NCI-H1694 treated with DMSO at 0.1 percent for 48 hours (cell line): ENCODE results near the gene CACNA1E.
"Not testable (repeated sequence)": the region's sequence is repeated elsewhere in the genome, so short reads cannot be mapped to it uniquely, and the experiment has no call there.

Experiments
- DNase-seq: peaks from one replicate; lab custom pipeline; 2025; lab: John Stamatoyannopoulos, UW

CACNA1E gene

DNA sequence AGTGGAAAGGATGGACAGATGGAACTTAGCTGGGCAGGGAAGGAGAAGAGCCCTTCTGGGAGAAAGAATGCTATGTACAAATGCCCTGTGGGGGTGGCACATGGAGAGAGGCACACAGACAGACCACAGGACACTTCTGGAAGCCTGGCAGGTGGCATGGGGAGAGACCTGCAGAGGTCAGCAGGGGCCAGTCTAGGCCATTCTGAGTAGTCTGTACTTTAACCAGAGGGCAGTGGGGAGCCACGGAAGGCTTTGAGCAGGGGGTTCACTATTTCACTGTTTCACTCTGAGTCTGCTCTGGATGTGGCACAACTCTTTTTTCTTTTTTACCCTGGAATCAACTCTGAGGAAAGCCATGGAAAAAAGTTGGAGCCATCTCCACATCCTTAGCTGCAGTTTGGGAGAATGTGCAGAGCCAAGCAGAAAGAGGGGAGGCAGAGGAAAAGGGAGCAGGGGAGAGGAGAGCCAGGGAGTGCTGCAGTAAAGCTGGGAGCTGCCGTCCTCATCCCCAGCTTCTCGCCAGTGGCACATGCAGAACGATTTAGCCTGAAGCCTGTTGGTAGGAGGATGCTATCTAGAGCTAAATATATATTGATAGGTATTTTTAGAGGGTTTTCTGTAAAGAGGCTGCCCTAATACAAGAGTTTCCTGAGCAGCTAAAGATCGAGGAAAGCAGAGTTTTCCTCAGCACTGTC is 34.0 kb downstream of the CACNA1E start:
- no peak for DNase-seq

DNA sequence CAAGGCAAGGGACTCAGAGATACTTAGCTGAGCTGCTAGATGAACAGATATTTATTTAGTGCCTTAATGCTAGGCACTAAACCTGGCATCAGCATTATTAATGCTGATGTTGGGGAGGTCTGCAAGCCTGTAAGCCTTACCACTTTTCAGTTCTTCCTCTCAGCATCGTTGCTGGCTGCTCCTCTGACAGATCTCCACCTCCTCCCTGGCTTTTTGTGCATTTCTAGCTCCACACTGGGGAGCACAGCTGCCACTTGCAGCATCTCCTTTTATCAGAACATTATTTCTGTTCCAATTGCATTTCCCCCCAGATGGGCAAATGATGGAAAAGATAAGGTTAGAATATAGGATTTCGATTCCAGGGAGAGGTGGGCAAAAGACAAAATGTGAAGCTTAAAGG is 34.8 kb downstream of the CACNA1E start:
- DNase-seq = no peak

DNA sequence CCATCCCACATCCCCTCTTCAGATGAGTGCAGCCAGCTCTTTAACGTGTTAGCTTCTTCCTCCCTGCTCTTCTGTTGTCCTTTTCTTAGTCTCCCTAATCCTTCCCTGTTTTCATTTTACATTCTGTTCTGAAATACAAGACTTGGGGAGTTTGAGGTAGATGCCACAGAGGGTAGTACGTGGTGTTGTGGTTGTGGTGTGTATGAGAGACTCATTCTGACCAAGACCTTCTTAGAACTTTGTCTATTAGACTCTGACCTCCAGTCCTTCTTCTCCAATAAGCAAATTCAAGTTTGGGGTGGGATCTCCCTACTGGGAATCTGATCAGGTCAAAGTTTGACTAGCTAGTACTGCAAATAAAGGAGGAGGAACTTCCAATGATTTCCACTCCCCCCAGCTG is 39.5 kb downstream of the CACNA1E start:
- no peak for DNase-seq

DNA sequence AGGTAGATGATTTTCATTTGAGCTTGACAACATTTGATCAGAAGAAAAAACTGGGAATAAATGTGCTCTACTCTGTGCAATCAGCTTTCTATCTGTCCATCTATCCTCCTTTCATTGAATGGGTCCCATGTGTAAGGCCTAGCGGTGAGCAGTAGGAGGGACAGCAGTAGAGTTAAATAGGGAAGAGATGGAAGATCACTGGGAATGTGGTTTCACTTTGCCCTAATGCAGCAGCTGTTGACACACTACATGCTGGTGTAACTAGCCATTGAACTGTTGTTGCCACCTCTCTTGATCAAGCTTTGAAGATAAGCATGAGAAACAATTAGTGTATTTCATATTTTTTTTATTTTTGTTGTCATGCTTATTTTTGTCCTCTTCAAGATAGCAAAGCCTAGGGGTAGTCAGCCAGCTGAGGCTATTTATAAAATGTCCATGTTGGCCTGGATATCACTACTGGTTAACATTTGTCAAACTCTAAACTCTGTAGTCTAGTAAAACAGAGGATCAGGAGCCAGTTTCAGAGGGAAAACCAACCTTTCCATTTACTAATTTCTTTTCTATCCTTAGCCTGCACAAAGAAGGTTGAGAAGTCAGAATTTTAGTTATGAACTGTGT is 41.9 kb downstream of the CACNA1E start:
- DNase-seq = no peak

DNA sequence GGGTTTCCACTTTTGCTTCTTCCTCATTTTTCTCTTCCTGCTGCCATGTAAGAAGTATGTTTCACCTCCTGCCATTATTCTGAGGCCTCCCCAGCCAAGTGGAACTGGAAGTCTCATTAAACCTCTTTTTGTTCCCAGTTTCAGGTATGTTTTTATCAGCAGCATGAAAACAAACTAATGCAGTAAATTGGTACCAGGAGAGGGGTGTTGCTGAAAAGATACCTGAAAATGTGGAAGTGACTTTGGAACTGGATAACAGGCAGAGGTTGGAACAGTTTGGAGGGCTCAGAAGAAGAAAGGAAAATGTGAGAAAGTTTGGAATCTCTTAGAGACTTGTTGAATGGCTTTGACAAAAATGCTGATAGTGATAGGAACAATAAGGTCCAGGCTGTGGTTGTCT is 44.9 kb downstream of the CACNA1E start:
- not testable (repeated sequence) for DNase-seq

DNA sequence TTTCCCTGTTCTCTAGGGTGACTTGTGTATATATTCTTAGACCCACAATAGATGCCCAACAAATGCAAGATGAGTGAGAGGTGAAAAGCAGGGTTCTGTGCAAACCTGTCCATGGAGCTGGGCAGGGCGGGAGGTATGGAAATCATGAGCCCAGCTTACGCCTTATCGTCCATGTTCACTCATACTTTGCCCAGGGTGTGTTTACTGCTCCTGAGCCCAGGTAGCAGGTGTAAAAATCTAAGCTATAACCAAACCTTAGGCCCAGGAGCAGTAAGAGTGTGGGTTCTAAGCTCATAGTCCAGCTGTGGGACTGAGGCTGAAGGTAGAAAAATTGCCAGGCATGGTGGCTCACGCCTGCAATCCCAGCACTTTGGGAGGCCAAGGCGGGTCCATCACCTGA is 48.1 kb downstream of the CACNA1E start:
- no peak for DNase-seq

DNA sequence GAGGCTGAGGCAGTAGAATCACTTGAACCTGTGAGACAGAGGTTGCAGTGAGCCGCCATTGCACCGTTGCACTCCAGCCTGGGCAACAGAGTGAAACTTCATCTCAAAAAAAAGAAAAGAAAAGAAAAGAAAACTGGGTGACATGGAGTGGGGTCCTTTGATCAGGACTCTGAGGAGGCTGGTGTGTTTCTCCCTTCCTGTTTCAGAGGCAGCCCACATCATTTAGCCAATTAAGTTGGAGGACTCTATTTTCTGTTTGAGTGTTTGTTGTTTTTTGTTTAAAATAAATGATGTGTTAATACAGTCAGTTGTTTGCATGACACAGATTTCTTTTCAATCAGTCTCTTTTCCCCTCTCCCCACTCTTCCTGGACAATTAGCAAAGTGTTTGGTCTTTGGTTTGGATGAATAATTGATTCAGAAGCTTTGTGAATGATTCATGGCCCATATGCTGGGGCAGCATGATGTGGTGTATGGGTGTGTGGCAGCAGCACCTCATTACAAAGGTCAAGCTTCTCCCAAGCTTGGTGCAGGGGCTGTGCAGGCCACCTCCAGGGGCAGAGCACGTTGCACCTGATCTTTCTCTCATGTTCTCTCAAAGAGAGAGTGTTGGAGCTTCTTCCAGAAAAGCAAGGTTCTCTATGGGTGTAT is 48.8 kb downstream of the CACNA1E start:
- no peak for DNase-seq

DNA sequence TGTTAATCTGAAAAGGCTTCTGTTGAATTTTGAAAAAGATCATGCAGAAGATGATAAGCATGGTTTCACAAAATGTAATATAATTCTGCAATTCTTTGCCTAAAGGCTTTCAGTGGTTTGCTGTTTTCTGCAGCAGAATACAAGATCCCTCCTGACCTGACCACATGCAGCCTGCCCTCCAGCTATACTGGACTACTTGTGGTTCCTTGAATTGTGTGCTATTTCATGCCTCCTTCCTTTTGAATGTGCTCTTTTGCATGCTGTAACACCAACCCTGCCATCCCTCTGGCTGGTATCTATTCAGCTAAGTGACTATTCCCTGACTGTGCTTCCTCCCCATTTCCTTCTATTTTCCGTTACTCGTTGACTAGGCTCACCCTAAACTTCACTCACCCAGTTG is 55.5 kb downstream of the CACNA1E start:
- no peak for DNase-seq

DNA sequence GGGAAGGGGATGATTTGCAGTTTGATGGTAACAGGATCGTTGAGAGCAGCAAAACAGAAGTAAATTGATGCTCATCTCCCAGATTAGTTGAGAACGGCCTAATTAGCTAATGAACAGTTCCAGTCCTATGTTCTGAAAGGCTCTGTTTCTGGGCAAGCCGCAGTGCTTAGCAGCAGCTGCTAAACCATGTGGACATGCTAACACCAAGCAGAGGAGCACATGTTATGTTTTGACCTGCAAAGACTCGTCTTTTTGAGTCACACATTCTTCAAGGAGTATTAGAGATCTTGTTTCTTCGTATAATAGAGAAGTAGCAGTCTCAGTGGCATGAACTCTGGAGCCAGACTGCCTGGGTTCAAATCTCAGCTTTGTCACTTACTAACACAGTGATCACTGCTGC is 58.1 kb downstream of the CACNA1E start:
- DNase-seq = no peak

DNA sequence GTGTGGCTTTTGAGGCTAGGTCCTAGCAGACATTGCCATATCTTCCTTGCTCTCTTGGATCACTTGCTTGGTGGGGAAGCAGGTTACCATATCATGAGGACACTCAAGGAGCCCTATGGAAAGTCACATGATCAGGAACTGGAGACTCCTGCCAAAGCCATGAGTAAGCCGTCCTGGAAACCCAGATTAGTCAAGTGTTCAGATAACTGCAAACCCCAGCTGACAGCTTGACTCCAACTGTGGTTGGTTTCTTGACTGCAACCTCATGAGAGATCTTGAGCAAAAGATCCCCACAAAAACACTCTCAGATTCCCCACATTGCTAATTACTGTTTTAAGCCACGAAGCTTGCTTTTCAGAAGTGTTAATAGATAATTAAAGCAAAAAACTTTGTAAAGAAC is 58.6 kb downstream of the CACNA1E start:
- DNase-seq = no peak

DNA sequence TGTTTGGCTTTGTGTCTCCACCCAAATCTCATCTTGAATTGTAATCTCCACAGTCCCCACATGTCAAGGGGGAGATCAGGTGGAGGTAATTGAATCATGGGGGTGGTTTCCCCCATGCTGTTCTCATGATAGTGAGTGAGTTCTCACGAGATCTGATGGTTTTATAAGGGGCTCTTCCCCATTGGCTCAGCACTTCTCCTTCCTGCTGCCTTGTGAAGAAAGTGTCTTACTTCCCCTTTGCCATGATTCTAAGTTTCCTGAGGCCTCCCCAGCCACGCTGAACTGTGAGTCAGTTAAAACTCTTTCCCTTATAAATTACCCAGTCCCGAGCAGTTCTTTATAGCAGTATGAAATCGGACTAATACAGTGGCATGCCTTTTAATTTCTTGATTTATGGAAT is 59.1 kb downstream of the CACNA1E start:
- not testable (repeated sequence) for DNase-seq

DNA sequence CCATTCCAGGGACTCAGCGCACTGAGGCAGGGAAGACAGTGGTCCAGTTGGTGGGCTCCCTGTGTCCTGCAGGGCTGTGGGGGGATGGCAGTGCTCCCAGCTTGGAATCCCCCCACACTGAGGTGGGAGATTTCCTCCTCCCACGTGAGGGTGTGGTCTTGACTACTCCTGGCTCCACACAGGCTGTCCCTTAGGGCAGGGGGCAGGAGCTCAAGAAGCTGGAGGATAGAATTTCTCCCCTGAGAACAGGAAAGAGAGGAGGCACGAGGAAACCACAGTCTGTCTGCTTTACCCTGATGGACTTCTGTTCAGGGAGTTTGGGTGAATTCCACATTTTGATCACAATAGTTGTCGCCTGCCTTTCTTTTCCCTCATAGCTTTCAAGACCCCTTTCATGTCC is 62.1 kb downstream of the CACNA1E start:
- no peak for DNase-seq

DNA sequence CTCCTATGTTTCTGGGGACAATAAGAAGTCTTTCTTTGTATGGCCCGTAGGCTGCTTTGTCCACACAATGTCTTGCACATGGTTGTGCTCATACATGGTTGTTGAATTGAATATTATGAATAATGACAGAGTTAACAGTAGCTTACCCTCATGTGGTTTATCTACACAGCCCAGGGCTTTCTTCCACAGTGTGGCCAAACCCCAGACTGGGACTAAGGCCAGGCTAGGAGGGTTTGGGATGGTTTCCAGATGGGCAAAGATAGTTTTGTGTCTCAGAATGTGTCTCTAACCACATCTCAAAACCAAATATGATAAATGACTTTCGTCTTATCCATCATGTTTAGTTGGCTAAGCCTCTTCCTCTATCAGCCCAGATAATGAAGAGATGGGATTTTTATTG is 65.2 kb downstream of the CACNA1E start:
- DNase-seq = no peak

DNA sequence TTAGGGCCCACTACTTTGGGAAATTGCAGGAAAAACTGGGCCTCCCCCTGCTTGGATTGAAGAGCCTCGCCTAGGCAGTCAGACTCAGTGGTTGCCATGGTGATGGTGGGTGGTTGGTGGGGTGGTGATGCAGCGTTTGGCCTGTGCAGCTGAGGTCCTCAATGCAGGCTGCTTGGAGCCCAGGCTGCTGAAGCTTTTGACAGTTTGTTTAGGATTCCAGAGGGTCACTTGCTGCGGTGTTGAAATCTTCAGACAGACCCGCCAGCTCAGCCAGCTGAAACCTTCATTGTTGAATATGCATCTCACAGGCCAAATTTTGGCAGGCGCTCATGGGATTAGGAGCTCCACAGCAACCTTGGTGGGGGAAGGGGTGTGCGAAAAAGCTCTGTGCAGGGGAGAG is 67.9 kb downstream of the CACNA1E start:
- DNase-seq = no peak

DNA sequence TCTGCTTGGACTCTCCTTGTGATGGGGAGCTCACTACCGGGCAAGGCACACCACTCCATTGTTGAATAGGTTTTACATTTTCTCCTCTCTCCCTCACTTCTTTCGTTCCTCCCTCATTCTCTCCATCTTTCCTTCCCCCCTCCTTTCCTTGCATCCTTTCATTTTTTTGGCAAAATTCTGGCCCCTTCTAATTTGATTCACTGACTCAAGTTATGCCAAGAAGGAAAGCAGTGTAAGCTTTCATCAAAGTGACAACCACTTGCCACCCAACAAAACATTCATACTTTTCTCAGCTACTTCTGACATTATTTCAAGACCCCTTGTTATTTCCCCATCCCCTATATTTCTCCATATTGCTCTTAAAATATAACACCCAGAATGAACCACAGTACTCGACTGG is 68.4 kb downstream of the CACNA1E start:
- no peak for DNase-seq

DNA sequence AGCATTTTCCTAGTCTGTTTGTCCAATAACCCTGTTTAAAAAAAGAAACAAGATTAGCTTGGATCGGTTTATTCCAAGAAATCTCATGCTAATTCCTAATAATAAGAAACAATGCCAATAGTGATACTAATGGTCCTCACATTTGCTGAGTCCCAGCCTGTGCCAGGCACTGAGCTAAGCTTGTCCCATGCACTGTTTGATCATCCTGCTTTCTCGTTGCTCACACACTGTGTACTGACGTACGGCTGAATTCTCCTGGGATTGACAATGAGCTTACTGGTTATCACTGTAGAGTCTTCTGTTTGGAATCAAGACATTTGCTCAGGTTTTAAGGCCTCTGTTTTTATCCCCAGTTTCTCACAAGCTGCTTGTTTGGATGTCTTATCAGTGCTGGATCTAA is 71.1 kb downstream of the CACNA1E start:
- DNase-seq = no peak

DNA sequence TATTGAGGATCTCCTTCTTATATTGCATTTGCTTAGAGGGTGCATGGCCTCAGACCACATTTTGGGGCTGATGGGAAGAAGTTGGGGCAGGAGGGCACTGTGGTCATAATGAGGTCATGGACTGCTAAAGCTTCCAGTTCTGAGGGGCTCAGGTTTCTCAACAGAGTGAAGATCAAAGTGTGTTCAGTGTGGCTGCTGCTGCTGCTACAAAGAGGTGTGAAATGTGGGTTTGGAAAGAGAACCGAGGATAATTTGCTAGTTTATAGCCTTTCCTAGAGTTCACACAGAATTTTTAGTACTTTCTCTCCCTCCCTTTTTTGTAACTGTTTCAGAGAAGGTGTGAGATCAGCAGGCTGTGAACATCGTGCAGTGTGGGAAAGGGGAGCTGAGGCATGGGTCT is 73.3 kb downstream of the CACNA1E start:
- DNase-seq = no peak

DNA sequence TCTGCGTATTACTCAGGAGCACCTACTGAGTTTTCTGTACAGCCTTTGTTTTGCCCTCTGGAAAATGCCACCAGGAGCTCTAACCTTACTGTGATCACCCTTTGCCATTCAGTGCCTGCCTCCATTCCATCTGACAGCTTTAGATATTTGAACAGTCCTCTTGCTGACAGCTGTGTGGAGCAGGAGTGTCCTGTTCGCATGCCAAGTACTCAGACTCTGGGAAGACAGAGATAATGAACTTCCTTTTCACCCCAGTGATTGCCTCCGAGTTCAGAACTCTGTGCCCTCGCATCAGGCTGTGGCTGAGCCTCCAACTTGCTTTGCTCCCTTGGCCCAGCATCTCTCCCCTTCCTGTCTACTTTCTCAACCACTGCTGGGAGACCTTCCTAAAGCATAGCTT is 74.0 kb downstream of the CACNA1E start:
- DNase-seq = no peak

DNA sequence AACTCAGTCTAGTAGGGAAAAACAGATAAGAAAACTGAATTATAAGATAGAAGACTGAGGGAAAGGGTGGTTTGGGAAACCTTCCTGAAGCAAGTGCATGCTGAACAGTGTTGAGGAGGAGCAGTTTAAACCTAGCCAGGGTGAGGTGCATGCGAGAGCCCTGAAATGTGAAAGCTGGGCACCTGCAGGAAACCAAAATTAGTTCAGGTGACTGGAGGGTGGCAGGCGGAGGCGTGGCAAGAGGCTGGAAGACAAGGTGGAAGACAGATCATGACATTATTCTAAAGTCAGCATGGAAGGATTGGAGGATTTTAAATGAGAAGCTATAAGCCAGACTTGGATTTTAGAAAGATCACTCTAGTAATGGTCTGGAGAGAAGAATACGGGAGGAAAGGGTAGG is 75.1 kb downstream of the CACNA1E start:
- DNase-seq = no peak

DNA sequence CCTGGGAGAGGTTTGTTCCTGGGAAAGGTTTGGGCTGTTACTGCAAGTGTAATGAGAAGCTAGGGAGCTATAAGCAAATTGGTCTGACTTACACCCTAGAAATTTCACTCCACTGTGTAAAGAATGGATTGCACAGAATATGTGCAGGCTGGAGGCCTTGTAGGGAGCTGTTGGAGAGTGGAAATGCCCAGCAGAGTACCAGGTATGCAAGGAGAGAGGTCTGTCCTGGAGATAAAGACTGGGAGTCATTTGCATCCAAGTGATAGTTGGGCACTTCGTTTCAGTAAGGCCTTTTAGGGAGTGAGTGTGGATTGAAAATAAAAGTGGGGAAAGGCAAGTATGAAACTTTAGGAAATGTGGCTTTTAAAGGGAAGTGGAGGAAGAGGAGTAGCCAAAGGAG is 75.8 kb downstream of the CACNA1E start:
- DNase-seq = no peak

DNA sequence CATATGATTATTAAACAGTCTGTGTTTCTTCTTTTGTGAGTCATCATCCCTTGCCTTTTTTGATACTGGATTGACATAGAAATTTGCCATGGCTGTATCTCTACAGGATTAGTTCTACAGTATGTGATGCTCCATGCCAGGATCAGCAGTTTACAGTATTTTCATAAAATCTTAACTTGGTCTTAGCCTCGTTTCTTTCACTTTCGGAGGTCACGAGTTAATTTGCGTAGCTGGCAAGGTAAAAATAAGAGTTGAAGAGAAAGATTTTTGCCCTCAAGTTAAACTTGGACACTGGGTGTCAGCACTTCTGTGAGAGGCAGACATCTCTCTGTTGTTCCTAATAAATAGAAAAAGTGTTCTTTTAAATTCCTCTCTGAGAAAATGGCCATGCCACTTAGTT is 79.1 kb downstream of the CACNA1E start:
- DNase-seq = no peak

DNA sequence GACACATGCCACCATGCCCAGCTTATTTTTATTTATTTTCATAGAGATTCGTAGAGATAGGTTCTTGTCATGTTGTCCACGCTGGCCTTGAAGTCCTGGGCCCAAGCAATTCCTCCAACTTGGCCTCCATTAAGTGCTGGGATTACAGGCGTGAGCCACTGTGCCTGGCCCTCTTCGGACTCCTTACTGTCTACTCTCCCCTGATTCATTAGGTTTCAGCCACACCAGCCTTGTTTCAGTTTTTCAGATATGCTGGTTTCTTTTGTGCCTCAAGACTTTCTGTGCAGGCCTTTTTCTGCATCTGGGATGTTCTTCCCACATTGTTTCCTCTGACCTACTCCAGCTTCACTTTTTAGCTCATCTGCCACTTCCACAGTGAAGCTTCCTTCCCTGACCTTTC is 85.4 kb downstream of the CACNA1E start:
- DNase-seq = no peak

DNA sequence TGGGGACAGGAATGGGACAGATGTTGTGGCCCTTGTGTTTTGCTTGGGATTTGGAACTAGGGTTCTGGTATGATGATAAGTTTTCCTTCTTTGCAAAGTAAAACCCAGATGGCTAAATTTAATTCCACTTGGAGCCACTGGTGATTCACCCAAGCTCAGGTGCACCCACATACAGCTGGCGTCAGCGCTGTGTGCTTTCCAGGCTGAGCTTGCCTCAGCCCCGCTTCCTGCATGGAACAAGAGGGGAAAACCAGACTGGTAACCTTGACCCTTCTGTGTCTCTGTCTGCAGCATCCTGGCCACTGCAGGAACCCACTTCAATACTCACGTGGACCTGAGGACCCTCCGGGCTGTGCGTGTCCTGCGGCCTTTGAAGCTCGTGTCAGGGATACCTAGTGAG is 94.2 kb downstream of the CACNA1E start:
- DNase-seq = no peak

DNA sequence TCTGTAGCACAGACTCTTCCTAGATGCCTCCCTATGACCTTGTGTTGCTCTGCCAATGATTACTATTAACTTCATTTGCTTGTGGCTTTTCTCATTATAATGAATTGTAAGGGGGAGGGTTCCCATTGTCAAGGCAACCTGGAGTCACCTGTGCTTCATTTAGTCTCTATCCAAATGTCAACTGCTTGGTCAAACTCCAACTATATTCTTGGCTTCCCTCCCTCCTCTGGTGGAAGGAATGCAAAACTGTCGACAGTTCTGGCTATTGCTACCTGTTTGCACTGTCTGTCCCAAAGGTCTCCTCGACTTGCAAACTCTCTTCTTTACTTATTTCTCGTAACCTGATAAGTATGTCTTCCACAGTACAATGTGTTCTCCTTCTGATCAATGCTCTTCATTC is 100.3 kb downstream of the CACNA1E start:
- DNase-seq = no peak
